ENCODE data around the gene PCDHGA6.

Gene PCDHGA6

GRCh38 chr5:141392429-141393198, 18.9 kb downstream of the PCDHGA6 start, which contains the start of gene PCDHGA8:
PCDHGA8 (plus strand) TSS chr5:141392633; CDS start chr5:141392814, 181 bp downstream.
- H3K4me1 ChIP-seq (ENCODE audit: control insufficient read depth, insufficient read depth, low read length) = no peaks in the 10 kb centered on the region
- peak; percentile 21; the same call in 1 of the 2 replicates for TF ChIP-seq ZNF654 (tag by site-specific recombination; IDR thresholded peaks at IDR 0.05; ENCODE audit: low read depth)
- no peak for TF ChIP-seq ZNF670 (tag by site-specific recombination; IDR thresholded peaks at IDR 0.05; ENCODE audit: low read depth)
- no peak for TF ChIP-seq ZNF16 (tag by site-specific recombination; IDR thresholded peaks at IDR 0.05; ENCODE audit: low read depth)
- no peak for TF ChIP-seq ZNF214 (tag by site-specific recombination; IDR thresholded peaks at IDR 0.05; ENCODE audit: borderline replicate concordance)
- TF ChIP-seq PRDM4 (tag by site-specific recombination; IDR thresholded peaks at IDR 0.05) = no peak
- no peaks in the 10 kb centered on the region for H3K9me3 ChIP-seq (ENCODE audit: control insufficient read depth, insufficient read depth, low read depth, low read length)
- H3K27ac ChIP-seq (ENCODE audit: extremely low read depth, low read depth, low read length) = no peak within 1 kb of the TSS
- H3K4me3 ChIP-seq (ENCODE audit: low read depth, low read length) = no peak within 1 kb of the TSS
- H3K36me3 ChIP-seq (ENCODE audit: control insufficient read depth in 2 of 2, insufficient read depth in 1 of 2, low read length in 2 of 2) = no peaks in the 10 kb centered on the region
- CTCF ChIA-PET = interaction anchor here (0.6 to 4.2 kb wide), 18 partner anchors 9 to 483 kb away, joined by 3 to 25 read pairs (median 4); partner anchors contain the start of genes PCDHB11, PCDHGA11, PCDHGA4 and PCDHGA5
- POLR2A ChIA-PET = no interaction called here

- ChIA-PET POLR2A (no interaction called here), CTCF (interaction anchor here (0.6 to 4.2 kb wide), 10 partner anchors 10 to 483 kb away, joined by 3 to 25 read pairs (median 5); partner anchors contain the start of genes PCDHGA11, PCDHGA6, PCDHGA7 and PCDHGB6)
- Histone ChIP-seq H3K4me1 (ENCODE audit: control insufficient read depth, insufficient read depth, low read length) (no peaks in the 10 kb centered on the region), H3K4me3 (ENCODE audit: low read depth, low read length) (no peak overlapping the region), H3K36me3 (ENCODE audit: control insufficient read depth in 2 of 2, insufficient read depth in 1 of 2, low read length in 2 of 2) (no peaks in the 10 kb centered on the region), H3K9me3 (ENCODE audit: control insufficient read depth, insufficient read depth, low read depth, low read length) (no peaks in the 10 kb centered on the region), H3K27ac (ENCODE audit: extremely low read depth, low read depth, low read length) (no peak overlapping the region)
- TF ChIP-seq ZNF610 (tag by site-specific recombination; IDR thresholded peaks at IDR 0.05; ENCODE audit: borderline replicate concordance) = no peak
- TF ChIP-seq ZNF510 (tag by site-specific recombination; IDR thresholded peaks at IDR 0.05; ENCODE audit: insufficient replicate concordance) = no peak
- TF ChIP-seq OVOL3 (tag by site-specific recombination; IDR thresholded peaks at IDR 0.05) = no peak
- TF ChIP-seq TSHZ1 (tag by site-specific recombination; IDR thresholded peaks at IDR 0.05; ENCODE audit: borderline replicate concordance) = no peak
- TF ChIP-seq KLF17 (tag by site-specific recombination; IDR thresholded peaks at IDR 0.05) = no peak
- TF ChIP-seq ZNF768 (tag by site-specific recombination; IDR thresholded peaks at IDR 0.05) = no peak
- TF ChIP-seq HOXA7 (CRISPR knock-in tag; IDR thresholded peaks at IDR 0.05; ENCODE audit: borderline replicate concordance) = no peak
- TF ChIP-seq INSM2 (tag by site-specific recombination; IDR thresholded peaks at IDR 0.05) = no peak
These were observed 19.6 kb downstream of the PCDHGA6 start for GRCh38 chr5:141393267-141393666.

All from HEK293 (cell line).